GM21825 (cell line): Measurements from ENCODE around the gene CEP78.
A peak's percentile ranks its signal among the peaks of the same experiment; 100 is the strongest.
"Not testable (repeated sequence)": the region's sequence is repeated elsewhere in the genome, so short reads cannot be mapped to it uniquely, and the experiment has no call there.

Experiments used
- ATAC-seq: cut with Tn5 transposase; IDR thresholded peaks from one replicate; pipeline ENCODE4 v1.9.1; 2021; ENCODE audit warnings: mild to moderate bottlenecking, moderate library complexity; ENCODE audit not compliant: unreplicated experiment

CEP78 gene

GRCh38 chr9:78235762-78236550 lies at the start of gene CEP78:
Gene CEP78, plus strand, starts transcription at chr9:78236075. Its CDS starts 276 bp downstream, at chr9:78236351.
- ATAC-seq, result peak; percentile 99

GRCh38 chr9:78187763-78188484 lies 48.0 kb upstream of the CEP78 start:
- ATAC-seq, result no peak

- no peak for ATAC-seq
Measured at GRCh38 chr9:78188594-78188993, 47.3 kb upstream of the CEP78 start.

- ATAC-seq, result no peak
Measured at GRCh38 chr9:78189001-78189400, 46.9 kb upstream of the CEP78 start.

GRCh38 chr9:78189461-78189860 lies 46.4 kb upstream of the CEP78 start:
- no peak for ATAC-seq

GRCh38 chr9:78191931-78192330 lies 43.9 kb upstream of the CEP78 start:
- ATAC-seq, result no peak

GRCh38 chr9:78196258-78196657 lies 39.6 kb upstream of the CEP78 start:
- peak; percentile 64 for ATAC-seq

- ATAC-seq, result peak; percentile 89
Measured at GRCh38 chr9:78201158-78201777, 34.6 kb upstream of the CEP78 start.

GRCh38 chr9:78207319-78207718 lies 28.6 kb upstream of the CEP78 start:
- ATAC-seq, result no peak

- no peak for ATAC-seq
Measured at GRCh38 chr9:78207901-78208300, 28.0 kb upstream of the CEP78 start.

GRCh38 chr9:78209127-78209526 lies 26.7 kb upstream of the CEP78 start:
- no peak for ATAC-seq

- ATAC-seq, result peak; percentile 85
Measured at GRCh38 chr9:78210841-78211301, 25.0 kb upstream of the CEP78 start.

GRCh38 chr9:78212868-78213267 lies 23.0 kb upstream of the CEP78 start:
- ATAC-seq, result no peak

- no peak for ATAC-seq
Measured at GRCh38 chr9:78213712-78214111, 22.2 kb upstream of the CEP78 start.

GRCh38 chr9:78214492-78214891 lies 21.4 kb upstream of the CEP78 start:
- no peak for ATAC-seq

- no peak for ATAC-seq
Measured at GRCh38 chr9:78215706-78216105, 20.2 kb upstream of the CEP78 start.

- ATAC-seq, result no peak
Measured at GRCh38 chr9:78218890-78219289, 17.0 kb upstream of the CEP78 start.

GRCh38 chr9:78221425-78221824 lies 14.4 kb upstream of the CEP78 start:
- no peak for ATAC-seq

- not testable (repeated sequence) for ATAC-seq
Measured at GRCh38 chr9:78221841-78222240, 14.0 kb upstream of the CEP78 start.

GRCh38 chr9:78230761-78231160 lies 5.1 kb upstream of the CEP78 start:
- ATAC-seq, result no peak

- ATAC-seq, result not testable (repeated sequence)
Measured at GRCh38 chr9:78232471-78232870, 3.4 kb upstream of the CEP78 start.

GRCh38 chr9:78234810-78235209 lies 1.1 kb upstream of the CEP78 start:
- ATAC-seq, result no peak
